H1 (cell line): ENCODE results near the gene EIF4A2. TPM values are rescaled to one million over a fixed set of nuclear protein-coding genes. Genes with fewer than 3 reads are reported as not detected.

Experiments used
- CTCF ChIA-PET: fragments of 300-600 bp; sonication (Branson Sonifier 250); formaldehyde crosslinking; loops from one replicate; lab custom pipeline; 2021; ENCODE audit not compliant: partially characterized antibody; lab: Charles Lee
- POLR2A ChIA-PET: fragments of 300-600 bp; sonication (Branson Sonifier 250); formaldehyde crosslinking; loops from one replicate; lab custom pipeline; 2021; ENCODE audit warnings: inconsistent platforms; ENCODE audit not compliant: partially characterized antibody; lab: Charles Lee
- DNase-seq, 2 experiments: peaks; one replicate each; pipeline versions ENCODE4 v3.0.0 to v3.0.0-alpha.2; 2010 to 2022; ENCODE audit warnings: low spot score in 2 of 2, low read depth in 1 of 2, mixed read lengths in 1 of 2
- FAIRE-seq: peaks from 2 replicates; lab custom pipeline; 2011; peaks lifted over from hg19 to GRCh38; lab: Jason Lieb, UNC
- H2AFZ ChIP-seq: 2 replicates; pipeline ENCODE4 v1.8.1; 2012; ENCODE audit warnings: low read length, inconsistent platforms
- H2AK5ac ChIP-seq: 2 replicates; pipeline ENCODE4 v1.6.1; 2013; ENCODE audit warnings: low read depth, low read length
- H2BK120ac ChIP-seq: replicated peaks from 2 replicates; pipeline ENCODE3; 2013; ENCODE audit warnings: low read depth, low read length, inconsistent platforms
- H2BK12ac ChIP-seq: 2 replicates; pipeline ENCODE4 v1.6.1; 2013; ENCODE audit warnings: low read depth, low read length
- H2BK15ac ChIP-seq: 2 replicates; pipeline ENCODE4 v1.6.1; 2013; ENCODE audit warnings: low read length
- H2BK20ac ChIP-seq: 2 replicates; pipeline ENCODE4 v1.6.1; 2013; ENCODE audit warnings: low read length
- H2BK5ac ChIP-seq: 2 replicates; pipeline ENCODE4 v1.6.1; 2013; ENCODE audit warnings: low read depth, low read length
- H3K14ac ChIP-seq: 2 replicates; pipeline ENCODE4 v1.6.1; 2013; ENCODE audit warnings: inconsistent platforms; ENCODE audit not compliant: insufficient read length
- H3K18ac ChIP-seq: 2 replicates; pipeline ENCODE4 v1.6.1; 2013; ENCODE audit warnings: low read length; ENCODE audit errors: extremely low read depth
- H3K23ac ChIP-seq: 2 replicates; pipeline ENCODE4 v1.6.1; 2013; ENCODE audit warnings: inconsistent platforms; ENCODE audit not compliant: insufficient read length
- H3K23me2 ChIP-seq: 2 replicates; pipeline ENCODE4 v1.6.1; 2013; ENCODE audit warnings: low read depth, low read length
- H3K27ac ChIP-seq: 2 replicates; pipeline ENCODE4 v1.6.1; 2011; ENCODE audit warnings: low read depth, low read length, inconsistent platforms
- H3K27me3 ChIP-seq, 4 experiments: replicated peaks in 1 of 4; 1 replicate in 1 of 4; 2 replicates in 3 of 4; pipeline versions ENCODE4 v1.6.1 to v1.8.1; 2011 to 2013; ENCODE audit warnings: low read length in 3 of 4, mild to moderate bottlenecking in 3 of 4, inconsistent platforms in 2 of 4, mixed read lengths in 2 of 4, moderate library complexity in 1 of 4; ENCODE audit not compliant: control insufficient read depth in 3 of 4, insufficient read depth in 3 of 4; ENCODE audit errors: extremely low read depth in 1 of 4
- H3K36me3 ChIP-seq, 4 experiments: 2 replicates each; pipeline versions ENCODE4 v1.6.1 to v1.8.1; 2011 to 2013; ENCODE audit warnings: mild to moderate bottlenecking in 4 of 4, low read length in 3 of 4, moderate library complexity in 2 of 4, control low read depth in 1 of 4, inconsistent platforms in 1 of 4; ENCODE audit not compliant: insufficient read depth in 4 of 4, control insufficient read depth in 2 of 4
- H3K4ac ChIP-seq: replicated peaks from 2 replicates; pipeline ENCODE3; 2013; ENCODE audit warnings: low read length, low read depth, mixed read lengths, inconsistent platforms; ENCODE audit not compliant: insufficient read length
- H3K4me1 ChIP-seq, 4 experiments: replicated peaks in 1 of 4; 1 replicate in 1 of 4; 2 replicates in 3 of 4; pipeline versions ENCODE4 v1.6.1 to v1.8.1; 2011 to 2013; ENCODE audit warnings: low read length in 3 of 4, inconsistent platforms in 2 of 4, mixed read lengths in 1 of 4; ENCODE audit not compliant: insufficient read depth in 4 of 4, control insufficient read depth in 3 of 4
- H3K4me2 ChIP-seq, 2 experiments: 2 replicates each; pipeline versions ENCODE4 v1.6.1 to v1.8.1; 2011 to 2013; ENCODE audit warnings: low read depth in 2 of 2, low read length in 2 of 2, control low read depth in 1 of 2, inconsistent platforms in 1 of 2, mild to moderate bottlenecking in 1 of 2; ENCODE audit not compliant: insufficient read depth in 1 of 2
- H3K4me3 ChIP-seq, 4 experiments: fragments of 200-600, 300-600 bp in 1 of 4; sonication (generic), shearing (Covaris generic), sonication (Bioruptor Twin) in 1 of 4; 2 replicates each; pipeline versions ENCODE4 v1.5.1 to v1.8.1; 2011 to 2016; ENCODE audit warnings: low read length in 4 of 4, low read depth in 3 of 4, control low read depth in 2 of 4, inconsistent platforms in 2 of 4, mild to moderate bottlenecking in 2 of 4, mixed read lengths in 1 of 4, moderate library complexity in 1 of 4; ENCODE audit not compliant: insufficient read depth in 2 of 4; ENCODE audit errors: extremely low read depth in 1 of 4
- H3K56ac ChIP-seq: replicated peaks from 2 replicates; pipeline ENCODE3; 2013; ENCODE audit warnings: low read depth, mild to moderate bottlenecking, mixed read lengths, low read length, inconsistent platforms; ENCODE audit not compliant: insufficient read length
- H3K79me1 ChIP-seq: 2 replicates; pipeline ENCODE4 v1.6.1; 2013; ENCODE audit warnings: low read depth, low read length, control low read depth
- H3K79me2 ChIP-seq, 2 experiments: 2 replicates each; pipeline versions ENCODE4 v1.6.1 to v1.8.1; 2012 to 2013; ENCODE audit warnings: low read length in 2 of 2, mild to moderate bottlenecking in 2 of 2, inconsistent platforms in 1 of 2; ENCODE audit not compliant: insufficient read depth in 2 of 2, control insufficient read depth in 1 of 2
- H3K9ac ChIP-seq, 4 experiments: replicated peaks in 1 of 4; 1 replicate in 1 of 4; 2 replicates in 3 of 4; pipeline versions ENCODE4 v1.6.1 to v1.8.1; 2011 to 2013; ENCODE audit warnings: low read depth in 3 of 4, low read length in 3 of 4, control low read depth in 2 of 4, mild to moderate bottlenecking in 2 of 4, moderate library complexity in 2 of 4, inconsistent platforms in 1 of 4; ENCODE audit errors: extremely low read depth in 1 of 4
- H3K9me3 ChIP-seq, 2 experiments: 2 replicates each; pipeline versions ENCODE4 v1.6.1 to v1.8.1; 2012 to 2013; ENCODE audit warnings: mild to moderate bottlenecking in 2 of 2, moderate library complexity in 2 of 2, control low read depth in 1 of 2, inconsistent platforms in 1 of 2, low read depth in 1 of 2, low read length in 1 of 2, mixed read lengths in 1 of 2; ENCODE audit not compliant: insufficient read depth in 2 of 2
- H4K20me1 ChIP-seq, 2 experiments: replicated peaks in 1 of 2; 2 replicates each; pipeline versions ENCODE3 to v1.8.1; 2011 to 2013; ENCODE audit warnings: inconsistent platforms in 2 of 2, low read length in 2 of 2, mild to moderate bottlenecking in 1 of 2; ENCODE audit not compliant: insufficient read depth in 2 of 2, control insufficient read depth in 1 of 2
- H4K5ac ChIP-seq: 2 replicates; pipeline ENCODE4 v1.6.1; 2013; ENCODE audit warnings: low read length, low read depth, mixed read lengths, inconsistent platforms; ENCODE audit not compliant: insufficient read length
- H4K8ac ChIP-seq: 2 replicates; pipeline ENCODE4 v1.8.0; 2013; ENCODE audit warnings: mild to moderate bottlenecking, moderate library complexity, low read length, inconsistent platforms; ENCODE audit not compliant: insufficient read depth; ENCODE audit errors: extremely low read depth
- H4K91ac ChIP-seq: replicated peaks from 2 replicates; pipeline ENCODE3; 2013; ENCODE audit warnings: low read length, mixed read lengths, inconsistent platforms; ENCODE audit not compliant: insufficient read length
- EP300 ChIP-seq, 2 experiments: IDR thresholded peaks; 1 replicate in 1 of 2; 2 replicates in 1 of 2; pipeline ENCODE4 v1.6.1; 2011 to 2012; ENCODE audit warnings: low read depth in 2 of 2, low read length in 2 of 2, mild to moderate bottlenecking in 2 of 2, borderline replicate concordance in 1 of 2, inconsistent platforms in 1 of 2, moderate library complexity in 1 of 2
- HDAC6 ChIP-seq: IDR thresholded peaks from one replicate; pipeline ENCODE4 v1.7.1; 2012; ENCODE audit warnings: low read depth, mild to moderate bottlenecking, inconsistent platforms, low read length, moderate library complexity
- KDM1A ChIP-seq: fragments of 200-600, 300-600 bp; sonication (generic); IDR thresholded peaks from 2 replicates; pipeline ENCODE4 v1.7.1; 2016; ENCODE audit warnings: mild to moderate bottlenecking, low read length, borderline replicate concordance
- KDM4A ChIP-seq: IDR thresholded peaks from one replicate; pipeline ENCODE4 v1.7.1; 2012; ENCODE audit warnings: low read depth, mild to moderate bottlenecking, moderate library complexity, low read length, inconsistent platforms; ENCODE audit not compliant: severe bottlenecking
- MAX ChIP-seq: IDR thresholded peaks from 2 replicates; pipeline ENCODE4 v1.6.1; 2012; ENCODE audit warnings: inconsistent platforms
- NRF1 ChIP-seq: IDR thresholded peaks from 2 replicates; pipeline ENCODE4 v1.6.1; 2011; ENCODE audit warnings: mild to moderate bottlenecking, low read depth, low read length, improper control_type of control experiment
- RAD21 ChIP-seq, 2 experiments: IDR thresholded peaks in 1 of 2; conservative IDR thresholded peaks in 1 of 2; 2 replicates each; pipeline ENCODE4 v1.6.1; 2011; ENCODE audit warnings: low read depth in 2 of 2, low read length in 2 of 2, improper control_type of control experiment in 1 of 2, inconsistent platforms in 1 of 2, mild to moderate bottlenecking in 1 of 2, moderate library complexity in 1 of 2
- RNF2 ChIP-seq: fragments of 200-900, 300-1000 bp; sonication (generic); IDR thresholded peaks from 2 replicates; pipeline ENCODE4 v1.7.1; 2016; ENCODE audit warnings: borderline replicate concordance, low read depth, mild to moderate bottlenecking, antibody characterized with exemption, low read length; ENCODE audit not compliant: poor library complexity, severe bottlenecking; ENCODE audit errors: missing control alignments
- SUZ12 ChIP-seq: fragments of 200-600 bp; sonication (generic); IDR thresholded peaks from 2 replicates; pipeline ENCODE4 v1.6.1; 2012; ENCODE audit warnings: mild to moderate bottlenecking, inconsistent platforms, low read length, moderate library complexity, mixed read lengths
- TBP ChIP-seq: IDR thresholded peaks from 2 replicates; pipeline ENCODE4 v1.6.1; 2011; ENCODE audit warnings: low read depth, low read length, improper control_type of control experiment
- TCF12 ChIP-seq: IDR thresholded peaks from 2 replicates; pipeline ENCODE4 v1.6.1; 2011; ENCODE audit warnings: low read depth, mild to moderate bottlenecking, low read length
- ZNF274 ChIP-seq: IDR thresholded peaks from 2 replicates; pipeline ENCODE4 v1.7.0; 2012; ENCODE audit warnings: low read length, borderline replicate concordance; ENCODE audit errors: extremely low read depth
- WGBS, 2 experiments: shearing (Covaris generic) in 1 of 2; methylation state at CpG; one replicate each; pipeline versions ENCODE4 v1.1.6 to v1.1.7; 2013 to 2015; ENCODE audit warnings: low lambda C conversion rate in 2 of 2, mixed read lengths in 2 of 2, inconsistent platforms in 1 of 2, low coverage in 1 of 2, missing lambda C conversion rate in 1 of 2; ENCODE audit not compliant: insufficient replicate concordance in 2 of 2, insufficient coverage in 1 of 2, insufficient read length in 1 of 2; ENCODE audit errors: extremely low coverage in 1 of 2, missing lambda C conversion rate in 1 of 2; 5-methylcytosine and 5-hydroxymethylcytosine counted together
- polyA plus RNA-seq, 7 experiments: library from polyadenylated mRNA; depleted of rRNA in 3 of 7; stranded (reverse) in 5 of 7; unstranded in 2 of 7; fragments of >200 nt in 5 of 7; fragments of 200-250 nt in 2 of 7; gene quantifications; 1 replicate in 5 of 7; 2 replicates in 1 of 7; 4 replicates in 1 of 7; pipeline versions ENCODE4 v1.2.1 to v1.2.3, GENCODE V29; 2011 to 2013; ENCODE audit warnings: missing spikeins in 2 of 7, mixed read lengths in 2 of 7
- total RNA-seq: library from RNA; stranded (reverse); fragmentation: NEBNext Ultra II Directional; extraction: Animal tissue kit (Norgen Biotek cat#: 25700); gene quantifications from 2 replicates; pipeline ENCODE4 v1.2.1, GENCODE V29; 2021

EIF4A2 gene
- total and polyA plus RNA-seq, 2 of the 8 experiments (the other 6 are each of a cell fraction or from before 2014, with no cell fraction given) = 527 to 604 TPM

- peaks cover 6 to 8% of the 10 kb centered on the region in 2 experiments for H4K20me1 ChIP-seq
- H2BK120ac ChIP-seq = no peak overlapping the region
- H3K23me2 ChIP-seq = no peaks in the 10 kb centered on the region
- no peak overlapping the region for H3K4me3 ChIP-seq
- H3K4me2 ChIP-seq = no peak overlapping the region
- H3K79me2 ChIP-seq = peaks cover 7 to 10% of the 10 kb centered on the region in 2 experiments
- no peak overlapping the region for H2BK20ac ChIP-seq
- peaks cover 0 to 12% (median 5%) of the 10 kb centered on the region in 4 experiments; a peak in 5 of 7 replicates for H3K4me1 ChIP-seq
- H2AK5ac ChIP-seq = no peak overlapping the region
- H2BK12ac ChIP-seq = no peak overlapping the region
- FAIRE-seq (no peak), DNase-seq (no peak)
- H3K36me3 ChIP-seq = peaks cover 0 to 5% (median 2%) of the 10 kb centered on the region in 4 experiments; a peak in 5 of 8 replicates
- no peak overlapping the region for H4K8ac ChIP-seq
- WGBS, 2 experiments = 92% methylated on average over 5 of the region's 5 CpGs; no CpG with 5 or more reads in 1 of the 2 experiments
- H3K9ac ChIP-seq = no peak overlapping the region
- no peak overlapping the region for H3K18ac ChIP-seq
- ChIA-PET CTCF (interaction anchor here (1.8 kb wide), 1 partner anchor 10 kb away, joined by 6 read pairs; no protein-coding TSS in a partner anchor), POLR2A (interaction anchor here (4.4 kb wide), 1 partner anchor 10 kb away, joined by 28 read pairs; no protein-coding TSS in a partner anchor)
- no peaks in the 10 kb centered on the region for H3K9me3 ChIP-seq
- no peak overlapping the region for H4K5ac ChIP-seq
- no peak overlapping the region for H3K56ac ChIP-seq
- H3K27ac ChIP-seq = no peak overlapping the region
- no peaks in the 10 kb centered on the region for H3K27me3 ChIP-seq
- H2BK5ac ChIP-seq = no peak overlapping the region
- no peak overlapping the region for H3K4ac ChIP-seq
- no peak overlapping the region for H4K91ac ChIP-seq
- no peak overlapping the region for H3K14ac ChIP-seq
- H3K23ac ChIP-seq = no peak overlapping the region
- no peak overlapping the region for H2BK15ac ChIP-seq
- H2AFZ ChIP-seq = no peak overlapping the region
- H3K79me1 ChIP-seq = no peaks in the 10 kb centered on the region
- TF ChIP-seq TCF12 = no peak
- no peak for TF ChIP-seq SUZ12
- TF ChIP-seq KDM4A = no peak
- no peak for TF ChIP-seq KDM1A
- TF ChIP-seq TBP = no peak
- no peak for TF ChIP-seq ZNF274
- TF ChIP-seq RAD21 (IDR thresholded peaks at IDR 0.05 in 1 of 2, conservative IDR thresholded peaks at IDR 0.05 in 1 of 2; ENCODE audit: low read depth in 2 of 2, low read length in 2 of 2) = no peak
- no peak for TF ChIP-seq EP300 (IDR thresholded peaks at IDR 0.05; ENCODE audit: borderline replicate concordance in 1 of 2, low read depth in 2 of 2, low read length in 2 of 2)
- TF ChIP-seq HDAC6 = no peak
- no peak for TF ChIP-seq RNF2
- no peak for TF ChIP-seq MAX
- TF ChIP-seq NRF1 = no peak
Observed at GRCh38 chr3:186779204-186779603, 4.2 kb upstream of the EIF4A2 start.
